ENCODE measurements around the gene TMC3.

- no peak for TF ChIP-seq EP300 (IDR thresholded peaks at IDR 0.05; ENCODE audit: borderline replicate concordance in 1 of 2, low read depth in 1 of 2, low read length in 1 of 2)
- no peak for TF ChIP-seq POLR2AphosphoS5 (IDR thresholded peaks at IDR 0.05; ENCODE audit: low read depth, low read length)
Observed at GRCh38 chr15:81373176-81373575, 837 bp downstream of the TMC3 start.
